Caki2 (cell line): Measurements from ENCODE around the gene IL22RA1. TPM values are rescaled to one million over a fixed set of nuclear protein-coding genes. Genes with fewer than 3 reads are reported as not detected.

Experiments
- DNase-seq: peaks from one replicate; pipeline ENCODE4 v3.0.0-alpha.2; 2015; ENCODE audit warnings: low read depth
- in situ Hi-C: cut with HindIII; loops from 2 replicates; pipeline ENCODE4 v1.10.0; 2016; ENCODE audit warnings: low sequenced_read_pairs, low pct_unique_long_range_greater_than_20kb, mixed read lengths
- total RNA-seq: library from RNA; depleted of rRNA; stranded (reverse); fragments of >200 nt; shearing (Covaris generic); gene quantifications from 2 replicates; pipeline ENCODE4 v1.2.3, GENCODE V29; 2014; ENCODE audit warnings: low replicate concordance

IL22RA1 gene
- total RNA-seq, 1 experiment from 2014 or later, result 0.68 TPM

- DNase-seq, result peak; percentile 87
- in situ Hi-C loops, result no loop called here
These were observed 34.4 kb downstream of the IL22RA1 start for GRCh38 chr1:24108334-24109165.

DNA sequence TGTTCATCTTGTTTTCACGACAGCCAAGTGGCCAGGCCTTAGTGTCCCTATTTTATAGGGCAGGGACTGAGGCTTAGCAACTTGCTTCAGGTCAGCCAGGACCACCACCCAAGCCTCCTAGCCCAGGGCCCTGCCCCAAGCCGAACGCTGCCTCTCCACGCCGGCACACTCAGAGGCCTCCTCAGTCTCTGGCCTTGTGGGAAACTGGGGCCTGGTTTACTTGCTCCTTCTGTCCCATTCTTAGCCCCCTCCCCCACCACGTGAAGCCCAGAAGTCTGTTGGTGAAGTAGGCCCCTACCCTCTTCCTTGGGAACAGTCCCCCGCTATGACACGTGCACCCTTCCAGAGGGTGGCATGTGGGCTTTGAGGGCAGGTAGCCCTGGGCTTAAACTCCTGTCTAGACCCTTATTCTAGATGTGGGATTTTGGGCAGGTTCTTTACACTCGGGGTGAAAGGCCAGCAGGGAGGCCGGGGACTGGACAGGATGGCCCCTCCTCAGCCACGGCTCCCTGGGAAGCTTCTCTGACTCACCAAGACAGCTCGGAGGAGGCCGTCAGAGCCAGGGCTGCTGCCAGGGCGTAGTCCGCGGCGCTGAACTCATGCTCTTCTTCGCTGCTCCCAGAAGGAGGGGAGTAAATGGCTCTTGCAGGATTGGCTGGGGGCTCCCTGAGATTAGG is 35.3 kb downstream of the IL22RA1 start:
- in situ Hi-C loops, result no loop called here
- peak; percentile 71 for DNase-seq

GRCh38 chr1:24105368-24106160 is 37.4 kb downstream of the IL22RA1 start:
- in situ Hi-C loops, result no loop called here
- DNase-seq, result no peak

GRCh38 chr1:24104854-24105253 is 38.1 kb downstream of the IL22RA1 start:
- no peak for DNase-seq
- in situ Hi-C loops, result no loop called here

DNA sequence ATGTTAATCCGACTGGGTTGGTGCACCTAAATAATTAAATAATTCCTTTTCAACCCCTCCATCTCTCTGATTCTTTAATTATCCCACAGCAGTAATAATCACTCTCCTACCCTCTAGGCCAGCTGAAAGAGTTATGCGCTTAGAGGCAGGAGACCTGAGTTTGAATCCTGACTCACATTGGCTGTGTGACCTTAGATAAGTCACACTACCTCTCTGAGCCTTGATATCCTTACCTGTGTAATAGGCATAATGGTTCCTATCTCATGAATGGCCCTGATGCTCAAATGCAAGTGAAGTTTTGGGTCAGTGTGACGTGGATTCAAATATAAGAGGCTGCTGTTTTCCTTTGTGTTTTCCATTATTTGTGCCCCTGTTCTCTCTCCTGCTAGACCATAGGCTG is 39.1 kb downstream of the IL22RA1 start:
- in situ Hi-C loops, result no loop called here
- DNase-seq, result no peak

GRCh38 chr1:24103408-24103807 is 39.5 kb downstream of the IL22RA1 start:
- in situ Hi-C loops, result no loop called here
- no peak for DNase-seq

DNA sequence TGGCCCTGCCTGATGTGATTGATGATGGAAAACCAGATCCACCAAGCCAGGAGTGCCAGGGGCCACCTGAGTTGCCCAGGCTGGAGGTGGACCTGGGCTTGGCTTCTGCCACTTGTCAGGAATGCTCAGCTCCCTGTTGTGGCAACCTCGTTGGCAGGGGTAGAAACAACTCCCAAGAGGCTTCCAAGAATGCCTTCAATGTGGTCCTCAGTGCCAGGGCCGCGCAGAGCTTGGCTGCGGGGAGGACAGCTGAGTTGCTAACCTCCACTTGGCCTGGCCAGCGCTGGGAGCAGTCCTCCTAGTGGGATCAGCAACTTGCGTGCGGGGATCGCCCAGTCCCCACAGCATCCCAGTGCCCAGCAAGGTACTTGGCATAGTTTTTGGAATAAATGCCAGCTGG is 40.0 kb downstream of the IL22RA1 start:
- DNase-seq, result peak; percentile 16
- in situ Hi-C loops, result no loop called here

- in situ Hi-C loops, result no loop called here
- DNase-seq, result no peak
These were observed 40.9 kb downstream of the IL22RA1 start for GRCh38 chr1:24101796-24102586.

DNA sequence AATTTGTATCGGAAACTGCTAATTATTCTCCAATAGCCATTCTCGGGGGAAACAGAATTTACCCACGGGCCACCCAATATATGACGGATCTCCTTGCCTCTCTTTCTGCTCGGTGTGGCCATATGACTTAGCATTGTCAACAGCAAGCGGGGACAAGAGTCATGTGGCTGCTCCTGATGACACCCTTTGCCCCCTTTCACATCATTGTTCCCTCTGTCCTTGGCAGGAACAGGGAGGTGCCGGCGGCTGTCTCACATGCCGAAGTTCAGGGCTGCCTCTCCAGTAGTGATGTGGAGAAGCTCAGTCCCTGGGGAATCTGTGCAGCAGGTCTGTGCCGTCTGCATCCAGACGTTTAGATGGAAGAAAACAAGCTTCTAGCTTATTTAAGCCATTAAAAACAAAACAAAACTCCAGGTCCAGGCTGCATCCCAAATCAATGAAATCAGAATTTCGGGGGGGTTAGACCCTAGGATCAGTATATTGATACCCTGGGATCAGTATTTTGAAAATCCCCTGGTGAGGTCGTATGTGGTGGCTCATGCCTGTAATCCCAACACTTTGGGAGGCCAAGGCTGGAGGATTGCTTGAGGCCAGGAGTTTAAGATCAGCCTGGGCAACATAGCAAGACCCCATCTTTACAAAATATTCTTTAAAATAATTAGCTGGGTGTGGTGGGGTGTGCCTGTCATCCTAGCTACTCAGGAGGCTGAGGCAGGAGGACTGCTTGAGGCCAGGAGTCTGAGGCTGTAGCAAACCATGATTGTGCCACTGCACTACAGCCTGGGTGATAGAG is 41.8 kb downstream of the IL22RA1 start:
- no peak for DNase-seq
- in situ Hi-C loops, result no loop called here

DNA sequence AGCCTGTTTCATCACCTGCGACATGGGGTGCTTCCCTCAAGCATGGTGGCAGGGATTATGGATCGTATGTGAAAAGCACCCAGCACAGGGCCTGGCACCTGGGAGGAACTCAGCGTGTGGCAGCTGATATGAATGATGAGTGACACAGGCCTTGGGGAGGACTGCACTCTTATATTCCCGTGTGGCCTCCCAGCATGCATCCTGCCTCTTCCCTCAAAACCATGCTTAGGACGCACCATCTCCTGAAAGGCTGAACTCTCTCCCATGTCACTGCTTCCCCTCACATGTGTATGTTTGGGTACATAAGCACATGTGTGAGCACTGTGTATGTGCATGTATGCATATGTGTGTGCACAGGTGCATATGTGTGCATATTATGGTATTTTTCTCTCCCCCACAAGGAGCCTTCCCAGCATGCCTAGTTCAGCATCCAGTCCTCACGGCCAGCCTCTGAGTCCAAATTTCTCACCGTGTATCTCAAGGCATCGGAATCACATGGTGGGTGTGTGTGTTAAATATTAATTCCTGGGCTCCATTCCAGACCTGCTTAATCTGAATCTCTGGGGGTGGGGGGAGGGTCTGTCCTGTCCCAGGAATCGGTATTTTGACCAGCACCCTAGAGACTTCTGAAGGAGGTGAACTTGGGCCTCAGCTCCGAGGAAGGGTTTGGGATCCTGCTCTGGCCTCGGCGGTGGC is 43.8 kb downstream of the IL22RA1 start:
- in situ Hi-C loops, result no loop called here
- DNase-seq, result no peak

DNA sequence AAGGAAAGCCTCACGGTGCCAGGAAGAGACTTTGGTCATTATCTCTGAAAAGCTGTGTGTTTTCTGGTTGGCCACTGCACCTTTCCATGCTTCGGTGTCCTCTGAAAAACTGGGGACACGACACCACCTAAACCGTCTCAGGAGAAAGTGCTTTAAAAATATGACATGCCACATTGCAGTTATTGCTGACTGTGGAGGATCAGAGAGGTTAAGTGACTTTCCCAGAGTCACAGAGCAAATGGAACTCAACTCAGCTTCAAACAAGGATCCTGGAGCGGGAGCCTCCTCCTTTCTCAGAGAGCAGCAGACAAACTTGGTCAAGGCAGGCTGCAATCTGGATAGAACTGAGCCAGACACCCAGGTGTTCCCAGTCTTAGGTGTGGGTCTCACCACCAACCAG is 44.8 kb downstream of the IL22RA1 start:
- DNase-seq, result no peak
- in situ Hi-C loops, result no loop called here

GRCh38 chr1:24097663-24098062 is 45.3 kb downstream of the IL22RA1 start:
- DNase-seq, result no peak
- in situ Hi-C loops, result no loop called here

- DNase-seq, result no peak
- in situ Hi-C loops, result no loop called here
These were observed 46.2 kb downstream of the IL22RA1 start for GRCh38 chr1:24096739-24097103.

- in situ Hi-C loops, result no loop called here
- no peak for DNase-seq
These were observed 46.8 kb downstream of the IL22RA1 start for GRCh38 chr1:24096009-24096738.

- DNase-seq, result no peak
These were observed 47.6 kb downstream of the IL22RA1 start for GRCh38 chr1:24095140-24095859.

GRCh38 chr1:24094554-24094953 is 48.4 kb downstream of the IL22RA1 start:
- DNase-seq, result no peak
- in situ Hi-C loops, result no loop called here

More at GRCh38 chr1:24095140-24095859, 47.6 kb downstream of the IL22RA1 start:
- in situ Hi-C loops, result no loop called here
